Measurements from ENCODE around the gene CMBL.
A peak's percentile ranks its signal among the peaks of the same experiment; 100 is the strongest.
"Not testable (repeated sequence)": the region's sequence is repeated elsewhere in the genome, so short reads cannot be mapped to it uniquely, and the experiment has no call there.

The CMBL gene

DNA sequence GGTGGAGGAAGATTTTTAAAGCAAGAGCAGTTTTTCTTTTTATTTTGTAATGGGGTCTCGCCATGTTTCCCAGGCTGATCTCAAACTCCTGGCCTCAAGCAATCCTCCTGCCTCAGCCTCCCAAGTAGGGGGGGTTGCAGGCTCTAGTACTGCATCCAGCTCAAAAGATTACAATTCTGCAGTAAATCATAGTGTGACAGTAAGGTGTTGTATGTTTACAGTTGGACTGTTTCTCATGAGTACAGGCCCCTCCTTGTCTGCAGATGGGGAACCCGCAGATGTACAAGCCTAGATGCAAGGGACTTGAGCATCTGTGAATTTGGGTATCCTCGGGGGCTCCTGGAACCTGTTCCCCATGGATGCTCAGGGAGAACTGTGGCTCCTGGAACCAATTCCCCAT is 54.3 kb downstream of the CMBL start:
- no peak for DNase-seq

DNA sequence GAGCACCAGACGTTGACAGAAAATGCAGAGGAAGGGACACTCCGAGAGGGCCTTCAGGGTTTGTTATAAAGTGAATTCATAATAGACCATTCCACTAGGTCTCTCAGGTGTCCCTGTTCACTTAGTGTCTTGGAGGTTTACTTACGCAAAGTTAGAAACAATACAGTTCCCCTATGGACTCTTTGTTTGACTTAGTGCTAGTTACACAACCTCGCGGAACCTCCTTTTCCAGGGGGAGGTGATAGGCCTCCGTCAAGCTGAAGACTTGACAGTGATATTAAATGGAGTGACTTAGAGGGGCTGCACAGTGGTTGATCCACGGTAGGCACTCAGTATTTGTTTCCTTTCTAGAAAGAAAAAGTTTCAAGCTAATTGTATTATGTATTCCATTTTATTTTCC is 56.3 kb downstream of the CMBL start:
- no peak for DNase-seq

DNA sequence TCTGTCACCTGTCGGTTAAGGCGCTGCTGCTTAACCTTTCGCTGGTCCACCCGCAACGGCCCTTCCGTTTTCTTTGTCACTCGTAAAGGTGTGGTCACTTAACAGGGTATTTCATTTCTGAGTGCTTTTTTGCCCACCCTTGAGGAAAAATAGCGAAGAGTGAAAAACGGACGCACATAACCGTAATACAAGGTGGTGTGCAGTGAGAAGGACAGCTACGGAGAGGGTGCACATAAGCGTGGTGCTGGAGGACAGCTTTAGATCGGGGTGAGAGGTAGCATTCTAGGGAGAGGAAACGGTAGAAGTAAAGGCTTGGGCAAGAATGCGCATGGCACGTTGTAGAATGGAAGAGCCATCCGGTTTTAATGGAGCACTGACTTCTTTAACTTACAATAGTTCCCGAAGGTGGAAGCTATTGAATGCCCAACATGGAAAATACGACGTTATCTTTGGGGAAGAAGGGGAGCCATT is 56.9 kb downstream of the CMBL start:
- DNase-seq, result peak; percentile 28

DNA sequence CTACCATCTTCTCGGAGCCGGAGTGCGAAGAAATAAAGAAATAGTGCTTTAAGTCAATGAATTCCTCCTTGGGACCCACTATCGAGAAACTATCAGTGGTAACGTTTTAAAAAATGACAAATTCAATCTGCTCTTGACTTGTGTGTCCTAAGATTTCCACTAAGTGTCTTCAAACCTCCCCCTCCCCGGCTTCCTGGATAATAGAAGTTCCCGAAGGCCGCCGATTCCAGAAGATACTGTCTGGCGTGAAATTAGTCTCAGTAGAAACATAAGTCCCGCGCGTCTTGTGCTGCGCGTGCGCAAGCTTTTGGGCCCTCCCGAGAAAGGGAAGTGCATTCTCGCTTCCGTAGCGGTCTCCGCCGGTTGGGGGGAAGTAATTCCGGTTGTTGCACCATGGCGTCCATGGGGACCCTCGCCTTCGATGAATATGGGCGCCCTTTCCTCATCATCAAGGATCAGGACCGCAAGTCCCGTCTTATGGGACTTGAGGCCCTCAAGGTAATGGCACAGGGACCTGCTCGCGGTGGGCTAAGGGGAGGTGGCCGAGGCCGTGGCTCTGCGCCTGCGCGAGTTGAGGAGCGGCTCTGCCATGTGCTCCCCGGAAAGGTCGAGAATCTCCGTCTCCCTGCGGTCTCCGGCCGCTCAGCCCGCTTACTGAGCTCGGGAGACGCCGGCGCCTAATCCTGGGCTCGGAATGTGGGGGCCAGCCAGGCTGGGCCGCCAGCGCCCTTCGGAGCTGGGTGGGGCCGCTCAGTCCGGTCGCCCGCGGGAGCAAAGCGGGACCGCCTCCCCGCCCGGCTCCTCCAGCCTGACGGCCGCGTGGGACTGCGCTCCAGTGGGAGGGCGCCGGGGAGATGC is 57.5 kb downstream of the CMBL start, which contains the start of gene CCT5:
TSS of gene CCT5 (plus strand) at position 333 of the 858 bp plus-strand sequence. CDS start at position 394, 61 bp downstream.
- DNase-seq, result peak; percentile 95

DNA sequence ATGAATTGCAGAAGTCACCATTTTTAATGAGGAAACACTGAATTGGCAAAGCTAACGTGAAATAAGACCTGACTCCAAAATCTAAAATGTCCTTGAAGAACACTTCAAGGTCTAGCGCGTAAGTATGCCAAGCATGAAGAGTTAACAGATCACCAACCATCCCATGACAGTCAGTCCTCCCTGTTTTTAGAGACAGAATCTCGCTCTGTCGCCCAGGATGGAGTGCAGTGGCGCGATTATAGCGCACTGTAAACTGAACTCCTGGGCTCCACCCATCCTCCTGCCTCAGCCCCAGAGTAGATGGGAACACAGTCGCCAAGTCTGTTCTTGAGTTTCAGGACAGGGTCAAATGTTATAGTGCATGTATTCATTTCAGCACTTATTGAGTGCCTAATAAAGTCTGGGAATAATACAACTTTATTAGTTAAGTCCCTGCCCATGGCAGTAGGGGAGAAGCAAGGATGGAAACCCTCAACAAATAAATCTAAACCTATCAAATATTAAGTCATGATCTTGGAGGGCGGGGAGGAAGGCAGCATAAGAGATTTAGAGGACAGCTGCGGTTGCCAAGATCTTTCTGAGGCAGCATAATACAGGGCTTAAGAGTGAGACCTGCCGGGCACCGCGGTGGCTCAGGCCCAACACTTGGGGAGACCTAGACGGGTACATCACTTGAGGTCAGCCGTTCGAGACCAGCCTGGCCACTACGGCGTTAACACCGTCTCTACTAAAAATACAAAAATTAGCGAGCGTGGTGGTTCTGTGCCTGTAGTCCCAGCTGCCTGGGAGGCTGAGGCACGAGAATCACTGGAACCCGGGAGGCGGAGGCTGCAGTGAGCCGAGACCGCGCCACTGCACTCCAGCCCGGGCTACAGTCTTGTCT is 59.1 kb downstream of the CMBL start:
- no peak for DNase-seq

DNA sequence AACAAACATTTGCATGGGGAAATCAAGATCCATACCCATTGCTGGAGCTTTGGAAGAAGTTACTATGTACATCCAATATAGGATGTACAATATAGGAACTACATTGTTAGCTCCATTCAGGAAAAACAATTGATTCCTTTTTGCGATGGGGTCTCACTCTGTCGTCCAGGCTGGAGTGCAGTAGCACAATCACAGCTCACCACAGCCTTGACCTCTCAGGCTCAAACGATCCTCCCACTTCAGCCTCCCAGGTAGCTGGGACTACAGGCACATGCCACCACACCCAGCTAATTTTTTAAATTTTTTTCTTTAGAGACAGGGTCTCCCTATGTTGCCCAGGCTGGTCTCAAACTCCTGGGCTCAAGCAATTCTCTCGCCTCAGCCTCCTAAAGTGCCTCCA is 60.5 kb downstream of the CMBL start:
- DNase-seq, result not testable (repeated sequence)

DNA sequence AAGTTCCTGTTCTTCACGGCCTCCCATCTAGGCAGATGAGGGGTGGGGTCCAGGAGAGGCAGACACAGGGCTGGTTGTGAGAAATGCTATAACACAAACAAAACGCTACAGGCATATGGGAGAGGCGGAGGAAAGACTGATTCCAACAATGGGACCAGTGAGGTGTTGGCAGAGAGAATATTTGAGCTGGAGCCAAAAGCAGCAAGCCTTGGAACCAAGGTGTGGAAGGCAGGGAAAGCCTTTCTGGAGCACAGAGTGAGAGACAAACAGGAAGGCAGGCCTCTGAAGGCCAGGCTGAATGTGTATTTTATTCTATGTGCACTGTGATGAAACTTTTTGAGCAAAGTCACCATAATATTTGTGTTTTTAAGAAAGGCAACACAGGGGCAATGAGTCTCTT is 60.9 kb downstream of the CMBL start:
- no peak for DNase-seq

DNA sequence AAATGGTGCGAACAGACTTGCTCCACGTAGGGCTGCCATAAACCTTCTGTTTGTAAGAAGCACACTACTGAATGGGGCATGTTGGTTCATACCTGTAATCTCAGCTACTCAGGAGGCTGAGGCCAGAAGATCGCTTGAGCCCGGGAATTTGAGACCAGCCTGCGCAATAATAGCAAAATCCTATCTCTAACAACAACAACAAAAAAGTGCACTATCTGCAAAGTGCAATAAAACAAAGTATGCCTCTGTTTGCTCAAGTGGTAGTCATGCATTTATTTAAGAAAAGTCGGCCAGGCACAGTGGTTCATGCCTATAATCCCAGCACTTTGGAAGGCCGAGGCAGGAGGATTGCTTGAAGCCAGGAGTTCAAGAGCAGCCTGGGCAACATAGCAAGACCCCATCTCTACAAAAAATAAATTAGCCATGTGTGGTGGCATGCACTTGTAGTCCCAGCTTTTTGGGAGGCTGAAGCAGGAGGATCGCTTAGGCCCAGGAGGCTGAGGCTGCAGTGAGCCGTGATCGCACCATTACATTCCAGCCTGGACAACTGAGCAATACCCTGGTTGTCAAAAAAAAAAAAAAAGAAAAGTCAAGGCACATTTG is 63.3 kb downstream of the CMBL start:
- DNase-seq, result no peak

DNA sequence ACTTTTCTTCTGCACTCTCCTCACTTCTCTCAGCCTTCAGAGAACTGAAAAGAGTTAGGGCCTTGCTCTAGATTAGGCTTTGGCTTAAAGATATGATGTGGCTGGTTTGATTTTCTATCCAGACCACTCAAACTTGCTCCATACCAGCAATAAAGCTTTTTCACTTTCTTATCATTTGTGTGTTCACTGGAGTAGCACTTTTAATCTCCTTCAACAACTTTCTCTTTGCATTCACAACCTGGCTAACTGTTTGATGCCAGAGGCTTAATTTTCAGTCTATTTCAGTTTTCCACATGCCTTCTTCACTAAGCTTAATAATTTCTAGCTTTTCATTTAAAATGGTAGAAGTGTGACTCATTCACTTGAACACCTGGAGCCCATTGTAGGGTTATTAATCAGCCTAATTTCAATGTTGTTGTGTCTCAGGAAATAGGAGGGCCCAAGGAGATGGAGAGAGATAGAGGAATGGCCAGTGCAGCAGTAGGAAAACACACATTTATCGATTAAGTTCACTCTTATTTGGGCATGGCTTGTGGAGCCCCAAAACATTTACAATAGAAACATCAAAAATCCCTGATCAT is 64.0 kb downstream of the CMBL start:
- DNase-seq, result no peak

DNA sequence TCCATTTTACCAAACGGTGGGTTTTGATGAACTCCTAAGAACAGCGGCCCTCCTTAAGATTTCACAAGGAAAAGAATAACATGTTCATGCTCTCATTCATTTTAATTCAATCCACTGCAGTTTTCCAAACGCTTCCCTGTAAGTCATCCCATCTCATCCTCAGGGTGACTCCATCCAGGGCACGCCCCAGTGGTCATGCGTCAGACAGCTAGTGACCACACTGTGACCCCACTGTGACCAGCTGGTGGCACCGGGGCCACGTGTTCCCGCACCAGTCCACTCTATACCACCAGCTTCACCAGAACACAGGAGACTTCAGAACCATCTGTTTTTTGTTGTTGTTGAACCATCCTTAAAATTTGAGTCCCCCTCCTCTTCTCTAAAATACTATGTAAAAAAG is 72.4 kb downstream of the CMBL start:
- no peak for DNase-seq

DNA sequence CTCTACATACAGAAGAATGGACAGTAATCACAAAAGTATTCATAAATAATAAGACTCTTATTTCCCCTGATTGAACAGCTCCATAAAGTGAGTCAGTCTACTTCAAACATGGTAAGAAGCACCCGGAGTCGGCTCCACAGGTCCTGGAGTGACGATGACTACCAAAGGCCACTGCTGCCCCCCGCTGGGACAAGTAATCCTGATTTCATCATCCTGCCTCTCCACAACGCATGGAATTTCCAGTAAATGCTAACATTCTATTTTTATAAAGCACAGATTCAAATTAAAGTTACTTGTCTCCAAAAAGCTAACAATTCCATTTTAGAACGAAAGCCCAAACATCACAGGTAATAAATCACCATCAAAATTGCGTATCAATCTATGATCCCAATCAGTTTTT is 74.2 kb downstream of the CMBL start:
- no peak for DNase-seq

DNA sequence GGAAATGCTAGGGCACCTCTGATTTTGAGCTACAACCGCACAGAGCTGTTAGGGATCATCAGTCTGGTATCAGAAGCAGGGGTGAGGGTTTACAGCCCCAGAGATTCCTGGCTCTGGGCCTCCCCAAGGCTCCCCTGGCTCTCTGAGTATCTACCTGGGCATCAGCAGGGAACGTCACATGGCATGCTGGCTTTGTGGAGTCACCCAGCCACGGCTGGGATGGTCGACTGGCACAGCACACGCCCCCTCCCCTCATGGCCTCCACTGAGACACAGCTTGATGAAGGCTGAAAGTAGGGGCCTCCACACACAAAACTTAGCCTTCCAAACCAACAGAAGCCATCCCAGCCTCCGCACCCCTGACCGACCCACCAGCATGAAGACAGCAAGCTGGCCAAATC is 74.7 kb downstream of the CMBL start:
- DNase-seq, result no peak

DNA sequence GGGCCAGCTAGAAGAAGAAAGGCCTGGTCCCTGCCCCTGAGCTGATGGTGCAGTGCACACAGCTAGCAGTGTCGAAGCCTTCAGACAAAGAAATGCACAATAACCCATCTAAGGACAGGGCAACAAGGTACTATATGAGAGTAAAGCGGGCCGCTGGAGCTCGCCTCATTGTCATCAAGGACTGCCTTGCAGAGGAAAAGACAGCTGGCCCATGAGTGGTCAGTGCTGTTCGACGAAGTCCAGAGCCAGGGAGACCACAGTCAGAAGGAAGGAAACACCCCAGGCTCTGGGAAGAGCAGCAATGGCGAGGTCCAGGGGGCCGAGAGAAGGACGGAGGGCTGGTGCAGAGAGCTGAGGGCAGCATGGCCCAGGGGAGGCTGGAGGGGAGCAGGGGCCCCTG is 75.3 kb downstream of the CMBL start:
- DNase-seq, result no peak

DNA sequence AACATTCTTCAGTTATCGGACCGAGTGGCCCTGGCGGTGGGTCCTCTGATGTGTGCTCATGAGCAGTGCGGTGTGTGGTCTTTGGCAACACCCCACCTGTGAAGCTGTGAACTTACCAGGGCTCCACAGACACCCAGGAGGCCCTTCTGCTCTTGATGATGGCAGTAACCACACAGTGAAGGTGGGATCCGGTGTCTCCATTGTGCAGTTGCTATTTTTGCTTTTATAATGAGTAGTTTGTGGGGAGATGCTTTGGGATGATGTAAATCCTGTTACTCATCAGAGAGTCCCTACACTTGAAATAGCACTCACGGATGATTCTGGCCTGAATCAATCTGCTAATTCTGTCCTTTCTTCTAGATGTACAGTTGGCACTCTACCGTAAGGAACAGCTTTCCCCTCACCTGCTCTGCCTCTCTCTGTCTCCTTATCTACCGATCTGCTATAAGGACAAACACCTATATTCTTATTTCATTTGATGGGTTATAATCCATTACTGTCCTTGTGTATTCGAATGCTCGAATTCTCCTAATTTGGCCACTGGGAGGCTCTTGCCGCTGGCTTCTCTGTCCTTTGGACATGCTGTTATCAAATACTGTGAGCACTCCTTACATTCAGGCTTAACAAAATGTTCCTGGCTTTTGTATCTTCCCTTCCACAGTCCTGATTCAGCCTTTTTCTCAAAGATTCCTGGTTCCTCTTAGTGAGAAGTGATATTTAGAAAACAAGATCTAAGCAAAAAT is 78.2 kb downstream of the CMBL start:
- DNase-seq, result no peak

DNA sequence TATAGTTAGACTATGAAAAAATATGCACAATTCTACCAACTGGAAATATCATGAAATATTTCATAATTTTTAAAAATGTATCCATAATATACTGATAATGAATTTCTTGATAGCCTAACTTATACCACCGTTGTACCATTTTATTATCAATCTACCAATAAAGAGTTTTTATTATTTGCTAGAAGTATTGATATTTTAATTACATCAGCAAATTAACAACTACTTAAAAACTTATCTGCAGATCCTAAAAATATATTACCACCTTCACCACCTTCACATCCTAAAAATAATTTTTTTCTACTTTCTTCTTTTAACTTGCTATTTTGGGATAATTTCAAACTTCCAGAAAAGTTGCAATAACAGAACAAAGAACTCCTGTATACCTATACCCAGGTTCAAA is 79.4 kb downstream of the CMBL start:
- no peak for DNase-seq

All from CD4-positive, alpha-beta T cell treated with Interleukin-10 for 1 hour (primary cell).